B cell (primary cell): ENCODE measurements around the gene DR1. TPM values are rescaled to one million over a fixed set of nuclear protein-coding genes. Genes with fewer than 3 reads are reported as not detected.

Source experiments
- ATAC-seq: fragments of 200-7000 bp; cut with Tn5 transposase; one replicate; pipeline ENCODE4 v1.10.0; 2021; ENCODE audit warnings: low read depth, mild to moderate bottlenecking, moderate number of reproducible peaks, moderate library complexity
- CTCF ChIA-PET: fragments of 350-600 bp; sonication (Branson Sonifier 250); formaldehyde crosslinking; loops from one replicate; lab custom pipeline; 2021; ENCODE audit warnings: antibody characterized with exemption, inconsistent platforms; lab: Charles Lee
- POLR2A ChIA-PET: fragments of 350-600 bp; sonication (Branson Sonifier 250); formaldehyde crosslinking; loops from one replicate; lab custom pipeline; 2021; ENCODE audit warnings: antibody characterized with exemption; lab: Charles Lee
- DNase-seq: peaks from one replicate; pipeline ENCODE4 v3.0.0; 2013
- H2AFZ ChIP-seq: 2 replicates; pipeline ENCODE4 v1.6.1; 2012; ENCODE audit warnings: mild to moderate bottlenecking, low read depth, low read length; ENCODE audit not compliant: insufficient read depth, poor library complexity, severe bottlenecking
- H3K27ac ChIP-seq, 2 donors: 1 replicate in 1 of 2; 2 replicates in 1 of 2; pipeline ENCODE4 v1.5.1; 2012 to 2013; ENCODE audit warnings: low read length in 2 of 2, mild to moderate bottlenecking in 2 of 2, moderate library complexity in 1 of 2
- H3K27me3 ChIP-seq, 4 experiments: fragments of 200-600 bp in 1 of 4; sonication (generic) in 1 of 4; replicated peaks in 1 of 4; 1 replicate in 2 of 4; 2 replicates in 2 of 4; pipeline versions ENCODE4 v1.6.1 to v1.7.0; 2013 to 2016; ENCODE audit warnings: low read length in 3 of 4, mild to moderate bottlenecking in 2 of 4, mixed read lengths in 1 of 4, moderate library complexity in 1 of 4; ENCODE audit not compliant: insufficient read depth in 4 of 4, control insufficient read depth in 3 of 4; ENCODE audit errors: control extremely low read depth in 1 of 4
- H3K36me3 ChIP-seq, 2 experiments: replicated peaks in 1 of 2; 1 replicate in 1 of 2; 2 replicates in 1 of 2; pipeline versions ENCODE4 v1.6.1 to v1.7.1; 2013; ENCODE audit warnings: low read length in 1 of 2; ENCODE audit not compliant: insufficient read depth in 2 of 2, control insufficient read depth in 1 of 2; ENCODE audit errors: control extremely low read depth in 1 of 2, extremely low read depth in 1 of 2
- H3K4me1 ChIP-seq, 2 donors: fragments of 200-600 bp in 1 of 2; sonication (generic) in 1 of 2; 1 replicate in 1 of 2; 2 replicates in 1 of 2; pipeline versions ENCODE4 v1.5.1 to v1.6.1; 2013 to 2017; ENCODE audit warnings: low read length in 2 of 2; ENCODE audit not compliant: control insufficient read depth in 2 of 2, insufficient read depth in 2 of 2
- H3K4me2 ChIP-seq: replicated peaks from 2 replicates; pipeline ENCODE3; 2012; ENCODE audit warnings: mild to moderate bottlenecking, low read depth, low read length; ENCODE audit not compliant: poor library complexity, severe bottlenecking
- H3K4me3 ChIP-seq, 5 experiments: fragments of 200-600 bp in 1 of 5; sonication (generic) in 1 of 5; 1 replicate in 3 of 5; 2 replicates in 2 of 5; pipeline versions ENCODE4 v1.5.1 to v1.7.0; 2011 to 2016; ENCODE audit warnings: low read length in 4 of 5, mild to moderate bottlenecking in 4 of 5, low read depth in 2 of 5, control low read depth in 1 of 5, moderate library complexity in 1 of 5; ENCODE audit not compliant: insufficient read depth in 1 of 5; ENCODE audit errors: control extremely low read depth in 1 of 5, extremely low read depth in 1 of 5
- H3K79me2 ChIP-seq: fragments of 200-600 bp; sonication (generic); one replicate; pipeline ENCODE4 v1.6.0; 2016; ENCODE audit warnings: low read length; ENCODE audit not compliant: control insufficient read depth, insufficient read depth
- H3K9ac ChIP-seq: fragments of 200-600 bp; sonication (generic); 2 replicates; pipeline ENCODE4 v1.6.1; 2017; ENCODE audit warnings: mild to moderate bottlenecking, low read length, moderate library complexity
- H3K9me3 ChIP-seq, 3 donors: one replicate each; pipeline versions ENCODE4 v1.6.1 to v1.7.1; 2013; ENCODE audit warnings: low read length in 2 of 3; ENCODE audit not compliant: control insufficient read depth in 2 of 3, insufficient read depth in 1 of 3; ENCODE audit errors: control extremely low read depth in 1 of 3
- H4K20me1 ChIP-seq: 2 replicates; pipeline ENCODE4 v1.6.0; 2012; ENCODE audit warnings: mild to moderate bottlenecking, low read length; ENCODE audit not compliant: insufficient read depth, control insufficient read depth, poor library complexity, severe bottlenecking
- H3K27ac Mint-ChIP-seq: one replicate; pipeline ENCODE4 v1.8.0; 2021; ENCODE audit warnings: mixed read lengths
- H3K27me3 Mint-ChIP-seq: one replicate; pipeline ENCODE4 v1.8.0; 2021; ENCODE audit warnings: mixed read lengths
- H3K4me1 Mint-ChIP-seq: one replicate; pipeline ENCODE4 v1.8.0; 2021; ENCODE audit warnings: mixed read lengths
- H3K4me3 Mint-ChIP-seq: one replicate; pipeline ENCODE4 v1.8.0; 2021; ENCODE audit warnings: mixed read lengths
- H3K9me3 Mint-ChIP-seq: one replicate; pipeline ENCODE4 v1.8.0; 2022; ENCODE audit warnings: mixed read lengths; ENCODE audit not compliant: insufficient read depth
- CTCF ChIP-seq: fragments of 200-600 bp; IDR thresholded peaks from one replicate; pipeline ENCODE4 v1.8.0; 2022; ENCODE audit warnings: antibody characterized with exemption, mild to moderate bottlenecking
- EZH2 ChIP-seq: IDR thresholded peaks from 2 replicates; pipeline ENCODE4 v1.6.1; 2012; ENCODE audit warnings: borderline replicate concordance, low read depth, mild to moderate bottlenecking, moderate library complexity, low read length; ENCODE audit not compliant: insufficient read depth, poor library complexity, severe bottlenecking
- WGBS: methylation state at CpG from one replicate; pipeline ENCODE4 v1.1.5; 2013; ENCODE audit warnings: missing lambda C conversion rate; ENCODE audit not compliant: insufficient coverage; 5-methylcytosine and 5-hydroxymethylcytosine counted together
- intact Hi-C: fragments of 100-400 bp; cut with micrococcal nuclease; formaldehyde crosslinking; loops from one replicate; pipeline ENCODE4 v1.10.0; 2022
- polyA plus RNA-seq: library from polyadenylated mRNA; depleted of rRNA; stranded (reverse); fragments of >200 nt; gene quantifications from 2 replicates; pipeline ENCODE4 v1.2.3, GENCODE V29; 2012
- total RNA-seq, 2 donors: library from RNA; stranded (reverse); fragments of 120-200 nt in 1 of 2; gene quantifications; 1 replicate in 1 of 2; 2 replicates in 1 of 2; pipeline versions ENCODE4 v1.2.3 to v1.2.4, GENCODE V29; 2013 to 2022

The DR1 gene
- total and polyA plus RNA-seq, 2 donors (not counting 1 experiment from before 2014, with no cell fraction given), result 11.4 to 69.2 TPM

GRCh38 chr1:93339171-93339697 is 6.5 kb upstream of the DR1 start:
- Mint-ChIP-seq H3K4me1 (peaks cover 6% of the 10 kb centered on the region), H3K27me3 (no peaks in the 10 kb centered on the region), H3K27ac (no peak overlapping the region), H3K9me3 (no peaks in the 10 kb centered on the region), H3K4me3 (no peak overlapping the region)
- no peaks in the 10 kb centered on the region for H3K27me3 ChIP-seq
- peaks cover 13% of the 10 kb centered on the region for H3K79me2 ChIP-seq
- TF ChIP-seq CTCF, result no peak
- no peak for TF ChIP-seq EZH2
- no peak overlapping the region for H3K4me2 ChIP-seq
- 25% methylated on average over 2 of the region's 3 CpGs for WGBS
- no peak overlapping the region for H3K4me3 ChIP-seq
- ATAC-seq, result no peak
- peaks cover 0 to 11% of the 10 kb centered on the region in 2 experiments for H3K36me3 ChIP-seq
- H3K27ac ChIP-seq, result no peak overlapping the region
- no peak overlapping the region for H2AFZ ChIP-seq
- intact Hi-C loops, result no loop called here
- no peaks in the 10 kb centered on the region for H3K9me3 ChIP-seq
- no peaks in the 10 kb centered on the region for H3K4me1 ChIP-seq
- DNase-seq, result no peak
- POLR2A ChIA-PET, result no interaction called here
- no peak overlapping the region for H3K9ac ChIP-seq
- CTCF ChIA-PET, result no interaction called here
- no peaks in the 10 kb centered on the region for H4K20me1 ChIP-seq

GRCh38 chr1:93340090-93340489 is 5.6 kb upstream of the DR1 start:
- TF ChIP-seq CTCF (no peak), EZH2 (no peak)
- DNase-seq (no peak), ATAC-seq (no peak)
- ChIA-PET CTCF (no interaction called here), POLR2A (no interaction called here)
- Mint-ChIP-seq H3K4me1 (peaks cover 10% of the 10 kb centered on the region), H3K27ac (no peak overlapping the region), H3K4me3 (no peak overlapping the region), H3K9me3 (no peaks in the 10 kb centered on the region), H3K27me3 (no peaks in the 10 kb centered on the region)
- Histone ChIP-seq H3K9ac (no peak overlapping the region), H3K4me3 (no peak overlapping the region), H3K4me2 (no peak overlapping the region), H3K4me1 (peaks cover 3 to 4% of the 10 kb centered on the region in 2 donors), H3K9me3 (no peaks in the 10 kb centered on the region), H4K20me1 (no peaks in the 10 kb centered on the region), H2AFZ (no peak overlapping the region), H3K27me3 (no peaks in the 10 kb centered on the region), H3K79me2 (peaks cover 20% of the 10 kb centered on the region), H3K27ac (no peak overlapping the region), H3K36me3 (peaks cover 0 to 9% of the 10 kb centered on the region in 2 experiments)
- intact Hi-C loops, result loop anchor here (10.0 kb wide), 3 partner anchors 375 to 1895 kb away; partner anchors contain the start of genes ABCD3, DIPK1A and RWDD3
